Measurements from ENCODE around the gene KNG1.
"Not testable (repeated sequence)": the region's sequence is repeated elsewhere in the genome, so short reads cannot be mapped to it uniquely, and the experiment has no call there.

The KNG1 gene

GRCh38 chr3:186679151-186679550 lies 38.0 kb upstream of the KNG1 start:
- Histone ChIP-seq H3K4me3 (ENCODE audit: low read depth, low read length) (no peak overlapping the region), H3K9me3 (no peaks in the 10 kb centered on the region), H3K36me3 (no peaks in the 10 kb centered on the region), H3K4me1 (no peaks in the 10 kb centered on the region), H3K27me3 (peaks cover 43% of the 10 kb centered on the region)
- TF ChIP-seq CTCF (IDR thresholded peaks at IDR 0.05; ENCODE audit: low read depth, low read length), result no peak
- no peak for DNase-seq

GRCh38 chr3:186680869-186681268 lies 36.3 kb upstream of the KNG1 start:
- Histone ChIP-seq H3K4me1 (no peaks in the 10 kb centered on the region), H3K27me3 (peaks cover 32% of the 10 kb centered on the region), H3K4me3 (ENCODE audit: low read depth, low read length) (no peak overlapping the region), H3K9me3 (no peaks in the 10 kb centered on the region), H3K36me3 (no peaks in the 10 kb centered on the region)
- TF ChIP-seq CTCF (IDR thresholded peaks at IDR 0.05; ENCODE audit: low read depth, low read length), result no peak
- no peak for DNase-seq

- Histone ChIP-seq H3K9me3 (no peaks in the 10 kb centered on the region), H3K4me1 (no peaks in the 10 kb centered on the region), H3K27me3 (peaks cover 31% of the 10 kb centered on the region), H3K4me3 (ENCODE audit: low read depth, low read length) (no peak overlapping the region), H3K36me3 (no peaks in the 10 kb centered on the region)
- DNase-seq, result no peak
- no peak for TF ChIP-seq CTCF (IDR thresholded peaks at IDR 0.05; ENCODE audit: low read depth, low read length)
These were observed 34.3 kb upstream of the KNG1 start for GRCh38 chr3:186682812-186683211.

- DNase-seq, result no peak
- H3K27me3 ChIP-seq, result peaks cover 31% of the 10 kb centered on the region
- no peak for TF ChIP-seq CTCF (IDR thresholded peaks at IDR 0.05; ENCODE audit: low read depth, low read length)
- no peaks in the 10 kb centered on the region for H3K4me1 ChIP-seq
- H3K4me3 ChIP-seq (ENCODE audit: low read depth, low read length), result no peak overlapping the region
- no peaks in the 10 kb centered on the region for H3K36me3 ChIP-seq
- no peaks in the 10 kb centered on the region for H3K9me3 ChIP-seq
These were observed 33.2 kb upstream of the KNG1 start for GRCh38 chr3:186683979-186684378.

- H3K9me3 ChIP-seq; H3K4me1 ChIP-seq; H3K36me3 ChIP-seq; DNase-seq; H3K4me3 ChIP-seq (ENCODE audit: low read depth, low read length): not testable (repeated sequence)
- H3K27me3 ChIP-seq, result peaks cover 24% of the 10 kb centered on the region; the same call in 1 of the 2 replicates
These were observed 30.7 kb upstream of the KNG1 start for GRCh38 chr3:186686475-186686874.

- H3K36me3 ChIP-seq, result no peaks in the 10 kb centered on the region
- DNase-seq, result no peak
- TF ChIP-seq CTCF (IDR thresholded peaks at IDR 0.05; ENCODE audit: low read depth, low read length), result no peak
- no peak overlapping the region for H3K4me3 ChIP-seq (ENCODE audit: low read depth, low read length)
- H3K9me3 ChIP-seq, result no peaks in the 10 kb centered on the region
- H3K4me1 ChIP-seq, result no peaks in the 10 kb centered on the region
- H3K27me3 ChIP-seq, result peaks cover 23% of the 10 kb centered on the region; the same call in 1 of the 2 replicates
These were observed 30.0 kb upstream of the KNG1 start for GRCh38 chr3:186687120-186687651.

- not testable (repeated sequence) for DNase-seq; H3K4me1 ChIP-seq; H3K36me3 ChIP-seq; H3K4me3 ChIP-seq (ENCODE audit: low read depth, low read length); H3K9me3 ChIP-seq
- H3K27me3 ChIP-seq, result peaks cover 18% of the 10 kb centered on the region
These were observed 26.9 kb upstream of the KNG1 start for GRCh38 chr3:186690304-186690703.
